Measurements from ENCODE around the gene SPC25.
"Not testable (repeated sequence)": the region's sequence is repeated elsewhere in the genome, so short reads cannot be mapped to it uniquely, and the experiment has no call there.

Gene SPC25, protein sequence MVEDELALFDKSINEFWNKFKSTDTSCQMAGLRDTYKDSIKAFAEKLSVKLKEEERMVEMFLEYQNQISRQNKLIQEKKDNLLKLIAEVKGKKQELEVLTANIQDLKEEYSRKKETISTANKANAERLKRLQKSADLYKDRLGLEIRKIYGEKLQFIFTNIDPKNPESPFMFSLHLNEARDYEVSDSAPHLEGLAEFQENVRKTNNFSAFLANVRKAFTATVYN

DNA sequence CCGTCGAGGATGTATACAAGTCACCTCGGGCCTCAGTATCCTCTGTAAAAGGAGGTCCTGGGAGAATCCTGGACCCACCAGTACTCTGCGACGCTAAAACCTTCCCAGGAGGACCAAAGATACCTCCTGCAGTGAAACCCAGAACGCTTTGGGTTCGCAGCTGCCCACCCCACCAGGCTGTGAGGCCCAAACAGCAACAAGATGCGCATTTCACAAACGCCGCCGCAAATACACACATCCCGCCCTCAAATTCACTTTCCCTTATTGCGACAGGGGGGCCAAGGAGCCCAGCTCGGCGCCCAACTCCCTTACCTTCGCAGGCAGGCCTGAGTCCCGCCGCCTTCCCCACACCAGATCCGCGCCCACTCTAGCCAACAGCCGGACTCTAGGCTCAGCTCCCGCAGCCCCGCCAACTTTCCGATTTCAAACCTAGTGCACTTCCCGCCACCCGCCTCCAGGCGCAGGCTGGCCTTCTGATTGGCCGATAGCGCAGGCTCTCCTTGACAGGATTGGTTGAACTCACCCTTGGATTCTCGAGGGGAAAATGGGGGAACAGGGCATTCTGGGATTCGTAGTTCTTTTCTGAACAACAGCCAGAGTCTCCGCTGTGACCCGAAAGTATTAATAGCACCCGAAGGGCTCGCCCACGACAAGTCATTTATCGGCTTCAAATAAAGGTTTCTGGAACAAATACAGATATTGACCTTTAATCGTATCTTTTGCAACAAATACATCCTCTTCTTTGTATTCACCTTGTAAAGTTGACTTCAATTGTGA is at the start of gene SPC25:
SPC25 (minus strand) TSS at position 425 of the 777 bp plus-strand sequence. CDS start 911 bp downstream, outside the sequence.
- peak; percentile 98 for DNase-seq

DNA sequence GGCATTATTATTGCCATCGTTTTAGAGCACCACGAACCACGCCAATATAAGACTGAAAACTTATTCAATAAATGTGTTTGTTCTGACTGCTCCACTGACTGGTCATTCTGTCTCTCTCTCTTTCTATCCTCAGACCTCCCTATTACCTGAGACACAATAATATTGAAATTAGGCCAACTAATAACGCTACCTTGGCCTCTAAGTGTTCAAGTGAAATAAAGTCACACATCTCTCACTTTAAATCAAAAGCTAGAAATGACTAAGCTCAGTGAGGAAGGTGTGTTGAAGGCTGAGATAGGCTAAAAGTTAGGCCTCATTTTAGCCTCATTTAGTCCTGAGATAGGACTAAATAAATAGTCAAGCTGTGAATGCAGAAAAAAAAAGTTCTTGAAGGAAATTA is 49.7 kb upstream of the SPC25 start:
- no peak for DNase-seq

DNA sequence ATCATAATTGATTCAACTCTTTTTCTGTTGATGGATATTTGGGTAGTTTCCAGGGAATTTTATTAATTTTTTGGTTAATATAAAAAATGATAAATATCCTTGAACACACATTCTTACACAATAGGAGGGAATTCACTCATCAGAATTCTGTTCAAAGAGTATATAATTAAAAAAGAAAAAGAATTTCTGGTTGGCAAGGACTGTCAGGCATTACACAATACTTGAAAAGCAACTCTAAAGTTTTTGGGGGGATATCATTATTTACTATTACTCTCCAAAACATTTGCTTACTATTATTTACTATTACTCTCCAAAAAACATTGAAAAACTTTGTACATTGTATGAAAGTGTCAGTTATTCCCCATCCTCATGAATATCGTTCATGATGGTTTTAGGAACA is 48.8 kb upstream of the SPC25 start:
- no peak for DNase-seq

DNA sequence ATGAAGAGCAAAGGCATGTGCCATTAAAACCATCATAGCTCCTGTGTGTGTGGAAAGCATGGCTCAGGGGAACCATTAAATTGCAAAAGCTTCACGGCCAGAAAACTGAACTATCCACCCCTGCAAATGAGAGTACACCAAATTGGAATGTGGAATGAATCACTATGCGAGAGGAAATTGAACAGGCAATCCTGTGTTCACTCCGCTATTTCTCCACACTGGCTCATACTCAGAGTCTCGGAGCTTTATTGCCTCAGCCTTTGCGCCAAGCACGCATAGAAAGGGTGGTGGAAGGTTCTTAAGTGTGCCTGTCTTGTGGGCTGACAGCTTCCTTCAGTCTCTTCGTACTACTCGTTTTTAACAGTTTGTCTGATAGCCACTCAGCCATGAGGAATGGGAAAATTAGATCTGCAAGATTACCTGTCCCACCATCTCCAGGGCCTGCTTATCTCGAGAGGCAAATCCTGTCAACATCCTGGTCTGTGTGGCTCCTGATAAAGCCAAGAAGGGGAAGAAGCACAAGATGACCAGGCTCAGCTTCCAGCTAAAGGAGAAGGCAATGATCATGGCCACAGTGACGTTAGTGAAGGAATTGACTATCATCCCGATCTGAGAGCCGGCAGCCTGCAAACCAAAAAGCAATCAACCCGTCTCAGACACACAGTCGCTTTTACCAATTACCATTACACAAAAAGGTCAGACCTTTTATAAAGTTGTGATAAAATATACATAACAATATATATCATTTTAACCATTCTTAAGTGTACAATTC is 45.8 kb upstream of the SPC25 start:
- no peak for DNase-seq

DNA sequence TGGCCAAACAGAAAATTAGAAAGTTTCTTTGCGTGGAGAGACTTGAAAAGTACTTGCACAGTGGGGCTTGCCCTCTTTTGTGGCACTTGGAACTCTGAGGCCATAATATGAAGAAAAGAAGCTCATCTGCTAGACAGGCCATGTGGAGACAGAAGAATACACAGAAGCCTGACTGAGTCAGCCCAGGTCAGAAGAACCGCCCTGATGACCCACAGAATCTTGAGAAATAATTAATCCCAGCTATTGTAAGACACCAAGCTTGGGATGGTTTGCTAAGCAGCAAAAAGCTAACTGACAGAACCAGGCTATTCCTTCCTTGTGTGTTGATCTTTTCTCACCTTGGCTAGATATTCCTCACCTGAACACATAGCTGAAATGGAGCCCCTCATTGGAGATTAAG is 44.6 kb upstream of the SPC25 start:
- DNase-seq, result no peak

DNA sequence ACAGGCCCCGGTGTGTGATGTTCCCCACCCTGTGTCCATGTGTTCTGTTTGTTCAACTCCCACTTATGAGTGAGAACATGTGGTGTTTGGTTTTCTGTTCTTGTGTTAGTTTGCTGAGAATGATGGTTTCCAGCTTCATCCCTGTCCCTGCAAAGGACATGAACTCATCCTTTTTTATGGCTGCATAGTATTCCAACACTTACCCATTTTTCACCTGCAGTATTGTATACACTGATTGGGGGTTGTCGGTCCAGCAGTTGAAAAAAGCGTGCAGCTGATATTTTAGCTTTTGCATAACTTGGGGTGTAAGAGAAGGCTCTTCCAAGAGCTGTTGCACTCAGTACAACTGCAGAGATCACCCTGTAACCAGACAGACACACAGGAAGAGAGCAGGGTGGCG is 41.9 kb upstream of the SPC25 start:
- not testable (repeated sequence) for DNase-seq

DNA sequence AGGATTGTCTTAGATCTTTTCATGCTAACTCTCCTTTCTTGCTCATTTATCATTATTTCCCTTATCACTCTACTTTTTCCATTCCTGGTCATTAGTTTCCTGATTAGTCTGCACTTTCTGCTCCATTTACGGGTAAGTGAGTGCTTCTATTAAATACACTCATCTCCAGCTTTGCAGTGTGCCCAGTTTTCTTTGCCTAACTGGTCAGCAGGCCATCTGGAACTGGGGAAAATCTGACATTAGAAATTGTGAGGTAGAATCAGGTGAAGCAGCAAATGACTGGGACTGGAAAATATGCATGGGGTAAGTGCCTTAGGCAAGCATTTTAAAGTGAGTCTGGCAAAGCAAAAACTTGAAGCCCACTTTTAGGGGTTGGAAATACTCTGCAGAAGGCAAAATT is 40.0 kb upstream of the SPC25 start:
- no peak for DNase-seq

DNA sequence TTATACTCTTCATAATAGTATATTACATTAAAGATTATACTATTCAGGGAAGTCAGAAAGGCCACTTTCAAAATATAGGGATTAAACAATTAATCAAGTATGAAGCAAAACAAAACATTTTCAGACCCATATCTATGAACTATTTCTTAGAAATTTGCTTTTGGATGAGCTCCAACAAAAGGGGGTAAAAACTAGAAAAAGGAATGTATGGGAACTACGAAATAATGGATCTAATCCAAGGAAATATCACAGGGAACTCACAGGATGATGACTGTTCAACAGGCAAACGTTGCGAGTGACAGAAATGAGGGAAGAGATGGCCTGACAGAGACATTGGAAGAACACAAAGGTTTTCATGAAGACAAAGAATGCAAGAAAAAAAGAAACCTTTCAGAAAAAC is 38.8 kb upstream of the SPC25 start:
- no peak for DNase-seq

DNA sequence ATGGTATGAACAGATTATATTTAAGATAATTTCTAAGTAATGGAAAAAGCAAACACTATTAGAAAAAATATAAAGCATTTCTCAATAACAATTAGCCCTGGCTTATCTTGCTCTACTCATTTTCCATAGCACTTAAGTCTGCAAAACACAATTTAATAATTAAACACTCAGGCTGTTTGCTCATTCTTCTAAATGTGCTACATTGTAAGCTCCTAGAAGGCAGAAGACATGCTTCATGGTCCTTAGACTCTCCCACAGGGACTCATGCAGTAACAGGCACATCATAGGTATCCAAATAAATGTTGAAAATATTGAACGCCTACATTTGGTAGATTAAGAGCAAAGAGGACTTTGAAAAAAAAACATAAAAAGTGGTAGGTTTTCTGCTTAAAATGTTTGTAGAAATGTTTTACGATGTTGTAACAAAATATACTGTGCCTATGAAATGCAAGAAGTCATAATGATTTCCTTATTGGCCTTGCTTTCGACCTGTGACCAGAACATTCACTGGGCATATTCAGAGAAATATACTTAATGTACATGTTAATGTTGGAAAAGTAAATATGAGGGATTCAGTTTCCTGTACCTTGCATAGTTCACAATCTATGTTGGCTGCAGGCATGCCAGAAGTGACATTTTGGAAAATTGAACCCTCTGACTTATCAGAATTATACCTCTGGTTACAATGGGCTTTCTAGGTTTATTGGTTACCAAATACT is 38.0 kb upstream of the SPC25 start:
- DNase-seq, result no peak

DNA sequence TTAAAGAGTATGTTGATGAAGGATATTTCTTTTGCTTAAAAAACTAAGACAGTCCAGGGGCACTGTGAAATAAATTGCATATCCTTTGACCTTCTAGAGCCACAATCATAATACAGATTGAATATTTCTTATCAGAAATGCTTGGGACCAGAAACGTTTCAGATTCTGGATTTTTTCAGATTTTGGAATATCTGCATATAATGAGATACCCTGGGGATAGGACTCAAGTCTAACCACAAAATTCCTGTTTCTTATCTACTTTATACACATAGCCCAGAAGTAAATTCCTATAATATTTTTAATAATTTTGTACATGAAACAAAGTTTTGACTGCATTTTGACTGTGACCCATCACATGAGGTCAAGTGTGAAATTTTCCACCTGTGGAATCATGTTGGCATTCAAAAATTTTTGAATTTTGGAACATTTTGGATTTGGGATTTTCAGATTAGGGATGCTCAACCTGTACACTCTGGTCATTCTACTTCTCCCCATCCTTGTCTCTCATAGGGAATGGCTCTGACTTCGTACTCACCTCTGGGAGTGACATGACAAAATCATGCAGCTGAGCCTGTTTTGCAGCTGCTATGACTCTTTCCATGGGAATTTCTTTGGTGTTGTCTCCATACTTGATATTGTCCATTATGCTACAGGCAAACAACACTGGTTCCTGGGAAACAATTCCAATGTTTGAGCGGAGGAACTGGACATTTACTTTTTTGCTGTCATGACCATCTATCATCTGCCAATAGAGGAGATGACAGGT is 36.6 kb upstream of the SPC25 start:
- no peak for DNase-seq

DNA sequence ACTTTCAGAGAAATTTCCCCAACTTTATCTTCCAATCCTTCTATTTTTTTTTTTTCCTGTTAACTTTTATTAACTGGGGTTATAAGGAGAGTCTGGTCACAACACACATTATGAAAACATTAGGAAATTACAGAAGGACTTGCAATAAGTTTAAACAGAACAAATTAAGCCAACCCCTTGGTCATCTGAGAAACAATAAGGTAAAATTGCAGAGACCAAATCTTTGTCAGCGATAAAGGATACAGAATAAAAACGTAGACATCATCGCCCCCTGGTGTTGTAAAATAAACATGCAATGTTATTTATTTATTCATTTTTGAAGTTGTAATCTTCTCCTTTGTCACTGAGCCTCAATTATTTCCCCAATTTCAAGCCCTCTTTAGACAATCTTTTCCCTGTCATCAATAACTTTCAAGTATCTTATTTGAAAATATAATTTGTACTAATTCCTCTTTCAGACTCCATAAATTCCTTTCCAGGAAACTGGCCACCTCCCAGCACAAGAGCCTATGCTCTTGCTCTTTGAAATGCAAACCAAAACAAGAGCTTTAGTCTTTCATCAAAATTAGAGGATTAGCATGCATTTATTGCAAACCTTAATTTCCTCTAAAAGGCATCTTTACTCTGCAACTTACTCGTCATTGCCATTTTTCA is 30.4 kb upstream of the SPC25 start:
- peak; percentile 64 for DNase-seq

DNA sequence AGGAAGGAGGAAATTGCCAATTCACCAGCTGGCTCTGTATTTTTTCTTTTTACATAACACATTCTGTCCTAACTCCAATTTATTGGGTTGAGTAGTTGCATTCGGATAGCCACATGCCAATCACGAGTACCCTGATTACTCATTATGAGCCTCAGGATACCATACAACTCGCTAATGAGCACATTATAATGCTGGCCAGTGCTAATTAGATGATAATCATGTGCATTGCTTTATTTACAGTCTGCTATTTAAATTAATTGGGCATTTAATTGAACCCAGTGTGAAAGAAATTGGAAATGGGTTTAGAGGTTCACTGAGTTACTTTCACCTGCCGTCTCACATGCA is 26.1 kb upstream of the SPC25 start:
- DNase-seq, result no peak

DNA sequence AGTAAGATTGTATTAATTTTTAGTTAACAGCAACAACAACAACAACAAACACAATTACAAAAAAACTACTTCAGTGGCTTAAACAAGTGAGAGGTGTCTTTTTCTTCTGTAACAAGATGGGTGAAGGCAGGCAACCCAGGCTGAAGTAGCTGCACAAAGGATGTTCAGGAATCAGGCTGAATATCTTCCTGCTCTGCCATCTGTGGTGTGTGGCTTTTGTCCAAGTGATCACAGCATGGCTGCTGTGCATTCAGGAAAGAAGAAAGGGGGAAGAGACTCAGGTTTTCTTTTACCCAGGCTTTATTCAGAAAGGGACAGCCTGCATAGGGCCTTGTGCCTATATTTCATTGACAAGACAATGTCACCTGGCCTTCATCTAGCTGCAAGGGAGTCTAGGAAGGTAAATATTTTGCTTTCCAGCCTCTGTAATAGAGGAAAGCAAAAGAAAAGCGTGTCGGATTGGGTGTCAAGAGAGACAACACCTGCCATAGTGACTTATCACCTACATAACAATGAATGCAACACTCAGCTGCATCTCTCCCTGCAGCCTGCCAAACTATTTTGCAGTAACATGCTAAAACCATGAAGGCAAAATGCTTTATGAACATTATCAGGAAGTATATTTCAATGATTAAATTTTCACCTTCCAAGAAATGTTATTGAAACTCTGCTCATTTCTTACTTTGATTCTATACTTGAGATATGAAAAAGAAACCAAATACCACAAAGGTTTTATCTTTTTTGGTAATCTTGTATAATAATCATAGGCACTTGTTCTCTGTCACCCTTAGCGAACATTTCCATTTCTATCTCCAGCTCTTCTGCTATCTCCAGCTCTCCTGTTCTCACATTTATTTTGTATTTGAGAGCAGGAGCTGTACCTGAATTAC is 25.5 kb upstream of the SPC25 start:
- no peak for DNase-seq

DNA sequence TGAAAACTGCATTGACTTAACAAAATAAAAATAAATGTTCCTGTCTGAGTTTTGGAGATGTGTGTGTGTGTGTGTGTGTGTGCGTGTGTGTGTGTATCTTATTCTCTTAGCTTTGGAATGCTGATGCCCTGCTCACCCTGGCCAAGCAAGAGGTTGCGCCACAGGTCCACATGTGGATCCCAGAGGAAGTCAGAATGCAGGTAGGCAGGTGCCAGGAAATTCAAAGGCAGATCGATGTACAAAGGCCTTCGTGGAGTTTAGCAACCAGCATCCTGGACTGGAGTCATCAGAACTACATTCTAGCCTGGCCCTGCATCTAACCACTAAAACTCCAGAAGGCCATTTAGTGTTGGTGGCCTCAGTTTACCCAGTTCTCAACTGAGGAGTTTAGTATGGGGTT is 23.3 kb upstream of the SPC25 start:
- DNase-seq, result no peak

DNA sequence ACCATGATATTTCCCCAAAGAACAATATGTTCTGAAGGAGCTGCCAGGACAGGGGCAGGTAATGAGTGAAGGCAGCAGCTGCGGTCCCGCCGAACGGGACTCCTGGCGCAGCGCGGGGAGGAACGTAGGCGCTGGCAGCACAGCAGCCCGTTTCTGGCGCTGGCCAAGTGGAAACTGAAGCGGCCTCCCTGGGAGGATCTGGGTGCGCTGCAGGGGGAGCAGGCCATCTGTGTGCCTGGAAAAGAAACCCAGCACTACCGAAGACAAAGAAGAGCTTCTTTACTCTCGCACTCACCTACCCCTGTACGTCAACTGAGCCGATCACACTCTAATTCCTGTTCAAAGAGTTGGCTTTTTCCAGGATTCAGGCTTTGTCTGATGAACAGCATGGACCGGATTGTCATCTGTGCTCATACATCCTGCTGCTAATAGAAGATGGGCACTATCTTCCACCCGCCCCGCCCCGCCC is 22.7 kb upstream of the SPC25 start:
- DNase-seq, result peak; percentile 73

DNA sequence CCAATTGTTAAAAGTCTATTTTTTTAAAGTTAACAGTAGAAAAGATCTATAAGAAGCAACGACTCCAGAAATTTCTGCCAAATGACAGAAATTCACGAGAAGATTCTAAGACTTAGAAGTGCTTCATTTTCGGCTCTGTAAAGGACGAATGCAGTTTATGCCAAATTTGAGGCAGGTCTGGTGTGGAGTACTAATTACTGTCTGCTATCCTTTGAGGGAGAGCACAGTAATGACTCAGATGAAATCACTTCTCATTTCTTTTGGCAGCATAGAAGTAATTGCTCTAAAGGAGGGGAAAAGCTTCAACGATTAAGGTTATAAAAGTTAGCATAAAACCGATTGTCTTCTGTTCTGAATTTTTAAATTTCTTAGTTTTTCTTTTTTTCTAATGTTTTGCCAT is 22.2 kb upstream of the SPC25 start:
- no peak for DNase-seq

DNA sequence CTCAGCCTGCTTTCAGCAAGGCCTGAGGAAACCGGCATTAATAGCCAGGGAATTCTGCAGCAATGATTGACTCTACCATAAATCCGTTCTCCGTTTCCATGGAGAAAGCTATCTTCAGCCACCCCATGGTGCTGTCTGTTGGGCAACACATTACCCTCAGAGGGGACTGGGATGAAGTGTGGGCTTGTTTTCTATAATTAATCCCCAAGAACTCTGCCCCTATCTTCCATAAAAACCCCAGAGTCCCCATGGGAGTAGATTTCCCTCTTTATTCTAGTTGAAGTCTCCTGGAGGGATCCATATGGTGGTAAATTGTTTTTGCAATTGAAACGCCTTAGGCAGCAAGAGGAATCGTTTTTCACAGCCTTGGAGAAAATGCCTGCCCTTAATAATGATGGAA is 20.1 kb upstream of the SPC25 start:
- peak; percentile 50 for DNase-seq

DNA sequence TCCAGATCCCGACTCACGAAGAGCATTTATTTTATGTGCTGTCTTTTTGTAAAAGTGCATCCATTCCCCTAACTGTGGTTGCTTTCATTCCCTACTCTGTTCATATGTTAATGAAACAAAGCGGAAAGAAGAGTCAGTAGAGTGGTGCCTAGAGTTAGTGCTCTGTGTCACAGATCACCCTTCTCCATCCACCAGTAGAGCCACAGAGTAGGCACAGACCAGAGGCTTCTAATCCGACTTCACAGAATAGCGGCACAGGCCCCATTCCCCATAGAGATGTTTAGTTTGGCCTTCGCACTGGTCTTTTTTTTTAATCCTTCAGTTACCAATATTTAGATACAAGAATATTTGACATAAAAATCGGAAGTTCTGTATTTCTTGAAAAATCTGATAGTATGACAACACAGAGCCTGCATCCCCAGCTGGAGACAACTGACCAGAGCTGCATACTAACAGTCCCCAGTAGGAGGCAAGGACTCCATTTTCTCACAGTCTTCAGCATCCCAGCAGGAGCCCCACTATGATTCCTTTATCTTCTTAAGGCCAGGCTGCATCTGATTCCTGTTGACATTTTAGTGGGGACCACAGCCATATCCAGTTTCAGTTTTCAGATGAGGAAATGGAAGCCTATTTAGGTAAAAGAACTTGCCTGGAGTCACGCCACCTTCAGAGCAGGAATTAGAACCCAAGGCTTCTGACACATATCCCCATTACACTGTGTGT is 17.9 kb upstream of the SPC25 start:
- DNase-seq, result no peak

DNA sequence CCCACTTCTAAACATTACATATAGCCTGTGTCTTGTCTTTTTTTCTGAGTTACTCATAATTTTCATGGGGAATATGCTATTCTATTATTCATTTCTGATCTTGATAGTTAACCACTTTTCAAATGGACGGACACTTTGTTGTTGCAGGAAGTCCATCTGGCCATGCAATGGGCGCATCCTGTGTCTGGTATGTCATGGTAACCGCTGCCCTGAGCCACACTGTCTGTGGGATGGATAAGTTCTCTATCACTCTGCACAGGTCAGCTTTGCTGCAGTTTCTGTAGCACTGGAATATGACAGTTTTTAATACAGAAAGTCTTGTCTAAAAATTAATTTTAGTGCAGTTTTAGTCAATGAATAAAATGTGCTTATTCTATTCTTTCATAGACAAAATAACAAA is 14.1 kb upstream of the SPC25 start:
- no peak for DNase-seq

DNA sequence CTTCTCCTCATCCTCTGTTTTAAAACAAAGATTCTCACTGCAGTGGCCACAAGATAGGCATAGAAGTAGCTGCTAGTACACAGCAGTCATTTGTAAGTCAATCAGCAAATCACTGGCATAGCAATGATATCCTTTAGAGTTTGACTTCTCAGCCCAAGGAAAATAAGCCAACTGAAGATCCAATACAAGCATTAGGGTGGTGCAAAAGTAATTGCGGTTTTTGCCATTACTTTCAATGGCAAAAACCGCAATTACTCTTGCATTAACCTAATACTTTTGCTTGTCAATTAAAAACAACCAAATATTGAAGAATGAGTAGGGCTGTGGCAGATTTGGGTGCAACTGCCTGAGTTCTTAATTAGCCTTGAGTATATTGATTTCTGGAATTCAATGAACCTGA is 13.7 kb upstream of the SPC25 start:
- no peak for DNase-seq

Measured in eye (tissue), 1 donor.